DMS53 (cell line): Measurements from ENCODE around the gene DPY19L2.
A peak's percentile ranks its signal among the peaks of the same experiment; 100 is the strongest.
"Not testable (repeated sequence)": the region's sequence is repeated elsewhere in the genome, so short reads cannot be mapped to it uniquely, and the experiment has no call there.

Source experiments
- DNase-seq: peaks from one replicate; lab custom pipeline; 2025; lab: John Stamatoyannopoulos, UW

DPY19L2 gene

GRCh38 chr12:63658501-63658900, 9.8 kb downstream of the DPY19L2 start:
- DNase-seq = not testable (repeated sequence)

- not testable (repeated sequence) for DNase-seq
Measured at GRCh38 chr12:63656407-63656806, 11.9 kb downstream of the DPY19L2 start.

- DNase-seq = not testable (repeated sequence)
Measured at GRCh38 chr12:63655543-63656257, 12.6 kb downstream of the DPY19L2 start.

GRCh38 chr12:63654481-63654880, 13.8 kb downstream of the DPY19L2 start:
- DNase-seq = not testable (repeated sequence)

- not testable (repeated sequence) for DNase-seq
Measured at GRCh38 chr12:63649517-63649916, 18.8 kb downstream of the DPY19L2 start.

GRCh38 chr12:63643381-63644140, 24.7 kb downstream of the DPY19L2 start:
- DNase-seq = peak; percentile 5

GRCh38 chr12:63624258-63624657, 44.0 kb downstream of the DPY19L2 start:
- not testable (repeated sequence) for DNase-seq

GRCh38 chr12:63615544-63615943, 52.7 kb downstream of the DPY19L2 start:
- not testable (repeated sequence) for DNase-seq

GRCh38 chr12:63611285-63611684, 57.0 kb downstream of the DPY19L2 start:
- DNase-seq = not testable (repeated sequence)

- DNase-seq = not testable (repeated sequence)
Measured at GRCh38 chr12:63609281-63609680, 59.0 kb downstream of the DPY19L2 start.

GRCh38 chr12:63604985-63605384, 63.3 kb downstream of the DPY19L2 start:
- DNase-seq = not testable (repeated sequence)

GRCh38 chr12:63594828-63595227, 73.5 kb downstream of the DPY19L2 start:
- peak; percentile 37 for DNase-seq

- peak; percentile 23 for DNase-seq
Measured at GRCh38 chr12:63584426-63584825, 83.9 kb downstream of the DPY19L2 start.

GRCh38 chr12:63583289-63583688, 85.0 kb downstream of the DPY19L2 start:
- not testable (repeated sequence) for DNase-seq

- not testable (repeated sequence) for DNase-seq
Measured at GRCh38 chr12:63577631-63578030, 90.7 kb downstream of the DPY19L2 start.

GRCh38 chr12:63572038-63572437, 96.3 kb downstream of the DPY19L2 start:
- DNase-seq = not testable (repeated sequence)

GRCh38 chr12:63558445-63558844, 109.8 kb downstream of the DPY19L2 start:
- DNase-seq = not testable (repeated sequence)

- not testable (repeated sequence) for DNase-seq
Measured at GRCh38 chr12:63551397-63551796, 116.9 kb downstream of the DPY19L2 start.

- not testable (repeated sequence) for DNase-seq
Measured at GRCh38 chr12:63549034-63549433, 119.3 kb downstream of the DPY19L2 start.

GRCh38 chr12:63545298-63545916, 122.9 kb downstream of the DPY19L2 start:
- not testable (repeated sequence) for DNase-seq

GRCh38 chr12:63538656-63539055, 129.6 kb downstream of the DPY19L2 start:
- DNase-seq = not testable (repeated sequence)

- not testable (repeated sequence) for DNase-seq
Measured at GRCh38 chr12:63537838-63538237, 130.5 kb downstream of the DPY19L2 start.

GRCh38 chr12:63529641-63530040, 138.7 kb downstream of the DPY19L2 start:
- not testable (repeated sequence) for DNase-seq
